ENCODE data around the gene HHAT. TPM values are rescaled to one million over a fixed set of nuclear protein-coding genes. Genes with fewer than 3 reads are reported as not detected.
"Not testable (repeated sequence)": the region's sequence is repeated elsewhere in the genome, so short reads cannot be mapped to it uniquely, and the experiment has no call there.

The HHAT gene
- total RNA-seq, 4 donors from 2014 or later: 2.2 to 11.6 (median 7.3) TPM

DNA sequence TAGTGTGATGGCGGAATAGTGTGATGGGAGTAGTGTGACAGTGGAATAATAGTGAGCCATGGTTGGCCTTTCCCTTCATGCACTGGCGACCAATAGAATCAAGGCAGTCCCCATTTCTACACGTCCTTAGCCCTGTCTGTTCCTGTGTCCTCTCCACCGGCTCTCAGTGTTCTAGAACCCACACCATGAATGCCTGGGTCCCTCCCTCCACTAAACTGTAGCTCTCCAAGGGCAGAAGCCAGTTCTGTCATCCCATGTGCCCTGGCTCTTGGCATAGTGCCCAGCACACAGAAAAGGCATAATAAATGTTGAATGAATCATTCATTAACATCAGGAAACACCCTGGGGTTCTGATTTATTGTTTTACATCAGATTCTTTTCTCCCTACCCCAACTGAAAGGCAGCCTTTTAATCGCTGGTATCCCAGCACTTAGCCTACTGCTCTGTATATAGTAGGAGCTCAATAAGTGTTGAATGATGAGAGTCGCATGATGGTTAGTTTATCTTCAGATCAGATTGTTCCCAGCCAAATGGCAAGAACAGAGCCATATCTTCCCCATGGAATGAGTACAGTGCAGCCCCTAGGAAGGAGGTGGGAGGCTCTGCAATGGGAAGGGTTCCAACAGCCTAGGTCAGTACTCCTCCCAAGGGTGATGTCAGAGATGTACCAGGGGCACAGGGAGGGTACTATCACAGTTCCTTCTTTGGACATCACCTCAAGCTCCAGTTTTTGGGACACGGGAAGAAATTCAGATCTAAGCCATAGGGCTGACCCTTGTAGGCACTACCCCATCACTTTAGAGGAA lies 325.7 kb downstream of the HHAT start:
- WGBS, 2 donors (ENCODE audit: low coverage in 1 of 2): 62 to 69% methylated on average over 3 to 7 of the region's 7 CpGs
- H3K27ac ChIP-seq: no peak overlapping the region
- intact Hi-C loops (cut with DNase I; ENCODE audit: low total_unique reads): no loop called here
- TF ChIP-seq POLR2AphosphoS5 (IDR thresholded peaks at IDR 0.05) (no peak), POLR2A (IDR thresholded peaks at IDR 0.05) (no peak), EP300 (IDR thresholded peaks at IDR 0.05; ENCODE audit: low read depth) (no peak)
- TF ChIP-seq, protein P1, sequence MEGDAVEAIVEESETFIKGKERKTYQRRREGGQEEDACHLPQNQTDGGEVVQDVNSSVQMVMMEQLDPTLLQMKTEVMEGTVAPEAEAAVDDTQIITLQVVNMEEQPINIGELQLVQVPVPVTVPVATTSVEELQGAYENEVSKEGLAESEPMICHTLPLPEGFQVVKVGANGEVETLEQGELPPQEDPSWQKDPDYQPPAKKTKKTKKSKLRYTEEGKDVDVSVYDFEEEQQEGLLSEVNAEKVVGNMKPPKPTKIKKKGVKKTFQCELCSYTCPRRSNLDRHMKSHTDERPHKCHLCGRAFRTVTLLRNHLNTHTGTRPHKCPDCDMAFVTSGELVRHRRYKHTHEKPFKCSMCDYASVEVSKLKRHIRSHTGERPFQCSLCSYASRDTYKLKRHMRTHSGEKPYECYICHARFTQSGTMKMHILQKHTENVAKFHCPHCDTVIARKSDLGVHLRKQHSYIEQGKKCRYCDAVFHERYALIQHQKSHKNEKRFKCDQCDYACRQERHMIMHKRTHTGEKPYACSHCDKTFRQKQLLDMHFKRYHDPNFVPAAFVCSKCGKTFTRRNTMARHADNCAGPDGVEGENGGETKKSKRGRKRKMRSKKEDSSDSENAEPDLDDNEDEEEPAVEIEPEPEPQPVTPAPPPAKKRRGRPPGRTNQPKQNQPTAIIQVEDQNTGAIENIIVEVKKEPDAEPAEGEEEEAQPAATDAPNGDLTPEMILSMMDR (IDR thresholded peaks at IDR 0.05): no peak
- H3K4me1 ChIP-seq: no peaks in the 10 kb centered on the region
- H3K36me3 ChIP-seq: no peaks in the 10 kb centered on the region
- no peak overlapping the region for H3K4me3 ChIP-seq
- no peaks in the 10 kb centered on the region for H3K27me3 ChIP-seq
- in situ Hi-C loops (cut with MboI; ENCODE audit: low pct_ligation_motif_present in 1 of 4, low pct_unique_long_range_greater_than_20kb in 1 of 4, low sequenced_read_pairs in 3 of 4): no loop called here
- H3K9me3 ChIP-seq: no peaks in the 10 kb centered on the region
- no peak for DNase-seq

DNA sequence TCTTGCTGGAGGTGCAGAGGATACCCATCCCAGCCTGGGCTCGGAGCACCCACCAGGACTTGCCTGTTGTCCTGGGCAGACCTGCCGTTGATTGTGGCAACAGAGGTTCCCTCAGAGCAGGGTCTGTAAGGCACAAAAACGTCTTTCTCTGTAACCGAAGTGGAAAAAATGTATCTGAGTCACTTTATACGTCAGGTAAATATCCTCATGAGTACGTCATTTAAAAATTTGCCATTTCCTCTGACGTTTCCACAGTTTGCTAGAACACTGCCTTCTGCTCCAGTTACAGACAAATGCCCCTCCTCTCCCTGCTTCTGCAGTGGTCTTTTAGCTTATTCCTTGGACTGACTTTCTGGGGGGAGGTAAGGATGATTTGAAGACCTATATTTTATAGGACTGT lies 326.8 kb downstream of the HHAT start:
- no peaks in the 10 kb centered on the region for H3K27me3 ChIP-seq
- in situ Hi-C loops (cut with MboI; ENCODE audit: low pct_ligation_motif_present in 1 of 4, low pct_unique_long_range_greater_than_20kb in 1 of 4, low sequenced_read_pairs in 3 of 4) (no loop called here), intact Hi-C loops (cut with DNase I; ENCODE audit: low total_unique reads) (no loop called here)
- H3K4me1 ChIP-seq: no peaks in the 10 kb centered on the region
- no peak for DNase-seq
- WGBS, 2 donors (ENCODE audit: low coverage in 1 of 2): 89% methylated on average over 5 to 7 of the region's 7 CpGs
- no peak overlapping the region for H3K27ac ChIP-seq
- H3K36me3 ChIP-seq: no peaks in the 10 kb centered on the region
- H3K9me3 ChIP-seq: no peaks in the 10 kb centered on the region
- no peak overlapping the region for H3K4me3 ChIP-seq
- TF ChIP-seq POLR2AphosphoS5 (IDR thresholded peaks at IDR 0.05): no peak
- TF ChIP-seq, protein P1 (IDR thresholded peaks at IDR 0.05): no peak
- TF ChIP-seq EP300 (IDR thresholded peaks at IDR 0.05; ENCODE audit: low read depth): no peak
- no peak for TF ChIP-seq POLR2A (IDR thresholded peaks at IDR 0.05)

DNA sequence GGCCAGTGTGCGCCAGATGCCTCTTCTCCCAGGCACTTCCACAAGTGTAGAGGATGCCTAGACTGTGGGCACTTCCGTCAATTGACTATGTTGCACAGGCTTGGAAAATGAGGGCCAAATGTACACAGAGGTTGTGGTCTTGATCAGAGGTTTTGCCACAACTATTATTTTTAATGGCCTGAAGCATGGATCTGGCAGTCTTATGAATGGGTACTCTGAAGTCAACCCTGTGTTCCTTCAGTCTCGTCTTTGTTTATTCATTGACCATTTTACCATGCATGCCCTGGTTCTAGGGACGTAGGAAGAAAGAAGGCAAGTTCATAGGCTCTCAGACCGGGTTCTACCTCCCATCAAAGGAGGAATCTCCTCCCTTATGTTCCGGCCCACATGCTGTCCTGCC lies 329.1 kb downstream of the HHAT start:
- DNase-seq: no peak
- intact Hi-C loops (cut with DNase I; ENCODE audit: low total_unique reads) (no loop called here), in situ Hi-C loops (cut with MboI; ENCODE audit: low pct_ligation_motif_present in 1 of 4, low pct_unique_long_range_greater_than_20kb in 1 of 4, low sequenced_read_pairs in 3 of 4) (no loop called here)
- H3K4me1 ChIP-seq: no peaks in the 10 kb centered on the region
- H3K9me3 ChIP-seq: no peaks in the 10 kb centered on the region
- no peak overlapping the region for H3K4me3 ChIP-seq
- TF ChIP-seq, protein P1 (IDR thresholded peaks at IDR 0.05): no peak
- no peak for TF ChIP-seq POLR2AphosphoS5 (IDR thresholded peaks at IDR 0.05)
- no peak for TF ChIP-seq POLR2A (IDR thresholded peaks at IDR 0.05)
- TF ChIP-seq EP300 (IDR thresholded peaks at IDR 0.05; ENCODE audit: low read depth): no peak
- H3K27me3 ChIP-seq: no peaks in the 10 kb centered on the region
- no peak overlapping the region for H3K27ac ChIP-seq
- H3K36me3 ChIP-seq: no peaks in the 10 kb centered on the region
- 88 to 100% methylated on average over 3 to 6 of the region's 6 CpGs for WGBS, 2 donors (ENCODE audit: low coverage in 1 of 2)

DNA sequence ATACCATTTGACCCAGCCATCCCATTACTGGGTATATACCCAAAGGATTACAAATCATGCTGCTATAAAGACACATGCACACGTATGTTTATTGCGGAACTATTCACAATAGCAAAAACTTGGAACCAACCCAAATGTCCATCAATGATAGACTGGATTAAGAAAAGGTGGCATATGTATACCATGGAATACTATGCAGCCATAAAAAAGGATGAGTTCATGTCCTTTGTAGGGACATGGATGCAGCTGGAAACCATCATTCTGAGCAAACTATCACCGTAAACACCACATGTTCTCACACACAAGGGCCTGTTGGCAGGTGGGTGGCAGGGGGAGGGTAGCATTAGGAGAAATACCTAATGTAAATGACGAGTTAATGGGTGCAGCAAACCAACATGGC lies 332.8 kb downstream of the HHAT start:
- 80 to 90% methylated on average over 1 to 4 of the region's 4 CpGs for WGBS, 2 donors (ENCODE audit: low coverage in 1 of 2)
- H3K9me3 ChIP-seq; H3K27ac ChIP-seq; H3K4me1 ChIP-seq; in situ Hi-C loops (cut with MboI; ENCODE audit: low pct_ligation_motif_present in 1 of 4, low pct_unique_long_range_greater_than_20kb in 1 of 4, low sequenced_read_pairs in 3 of 4); H3K4me3 ChIP-seq; H3K36me3 ChIP-seq; DNase-seq; H3K27me3 ChIP-seq; intact Hi-C loops (cut with DNase I; ENCODE audit: low total_unique reads): not testable (repeated sequence)

Measured in transverse colon (tissue), 4 donors.